Activated CD8-positive, alpha-beta memory T cell treated with anti-CD3 and anti-CD28 coated beads for 1 hour (primary cell): ENCODE data around the gene ZNF600.
A peak's percentile ranks its signal among the peaks of the same experiment; 100 is the strongest.
"Not testable (repeated sequence)": the region's sequence is repeated elsewhere in the genome, so short reads cannot be mapped to it uniquely, and the experiment has no call there.

Source experiments
- DNase-seq, 2 donors: peaks; one replicate each; pipeline ENCODE4 v3.0.0-alpha.2; 2020; ENCODE audit warnings: low read depth in 1 of 2; ENCODE audit errors: extremely low read depth in 1 of 2

The ZNF600 gene

GRCh38 chr19:52786464-52787354 lies at the start of gene ZNF600:
Gene ZNF600, minus strand, starts transcription at chr19:52786791. Its CDS starts 7,903 bp downstream, at chr19:52778888.
- peak; percentile 8 to 68 for DNase-seq

GRCh38 chr19:52834289-52834688 lies 47.7 kb upstream of the ZNF600 start:
- DNase-seq: not testable (repeated sequence)

- DNase-seq: not testable (repeated sequence)
These were observed 47.0 kb upstream of the ZNF600 start for GRCh38 chr19:52833541-52833940.

GRCh38 chr19:52829866-52830265 lies 43.3 kb upstream of the ZNF600 start:
- DNase-seq: not testable (repeated sequence)

GRCh38 chr19:52825765-52826164 lies 39.2 kb upstream of the ZNF600 start:
- no peak for DNase-seq

GRCh38 chr19:52823676-52824075 lies 37.1 kb upstream of the ZNF600 start:
- no peak for DNase-seq

GRCh38 chr19:52821204-52821960 lies 34.8 kb upstream of the ZNF600 start, which contains the start of gene ZNF28:
Gene ZNF28, minus strand, starts transcription at chr19:52821633. Its CDS starts 3,675 bp downstream, at chr19:52817958.
- DNase-seq: peak; percentile 5 to 42

GRCh38 chr19:52820472-52821203 lies 34.0 kb upstream of the ZNF600 start:
- peak in 1 of 2 donors; percentile 7 for DNase-seq

GRCh38 chr19:52809801-52810200 lies 23.2 kb upstream of the ZNF600 start:
- DNase-seq: no peak

GRCh38 chr19:52799950-52800640 lies 13.5 kb upstream of the ZNF600 start:
- not testable (repeated sequence) for DNase-seq

- DNase-seq: no peak
These were observed 2.8 kb upstream of the ZNF600 start for GRCh38 chr19:52789440-52789839.

GRCh38 chr19:52786078-52786463 lies 520 bp downstream of the ZNF600 start:
- no peak for DNase-seq

- no peak for DNase-seq
These were observed 1.1 kb downstream of the ZNF600 start for GRCh38 chr19:52785506-52785905.

- DNase-seq: not testable (repeated sequence)
These were observed 3.7 kb downstream of the ZNF600 start for GRCh38 chr19:52782864-52783263.

- DNase-seq: no peak
These were observed 7.8 kb downstream of the ZNF600 start for GRCh38 chr19:52778811-52779210.

- DNase-seq: not testable (repeated sequence)
These were observed 30.1 kb downstream of the ZNF600 start for GRCh38 chr19:52756447-52756846.

- DNase-seq: no peak
These were observed 36.8 kb downstream of the ZNF600 start for GRCh38 chr19:52749780-52750179.

GRCh38 chr19:52748336-52748950 lies 38.1 kb downstream of the ZNF600 start:
- no peak for DNase-seq

GRCh38 chr19:52745919-52746318 lies 40.7 kb downstream of the ZNF600 start:
- not testable (repeated sequence) for DNase-seq

GRCh38 chr19:52743091-52743490 lies 43.5 kb downstream of the ZNF600 start:
- DNase-seq: no peak
